ENCODE measurements around the gene GADD45A. TPM values are rescaled to one million over a fixed set of nuclear protein-coding genes. Genes with fewer than 3 reads are reported as not detected.

The GADD45A gene
- total and polyA plus RNA-seq, 7 donors, result 88.8 to 505 (median 197) TPM

DNA sequence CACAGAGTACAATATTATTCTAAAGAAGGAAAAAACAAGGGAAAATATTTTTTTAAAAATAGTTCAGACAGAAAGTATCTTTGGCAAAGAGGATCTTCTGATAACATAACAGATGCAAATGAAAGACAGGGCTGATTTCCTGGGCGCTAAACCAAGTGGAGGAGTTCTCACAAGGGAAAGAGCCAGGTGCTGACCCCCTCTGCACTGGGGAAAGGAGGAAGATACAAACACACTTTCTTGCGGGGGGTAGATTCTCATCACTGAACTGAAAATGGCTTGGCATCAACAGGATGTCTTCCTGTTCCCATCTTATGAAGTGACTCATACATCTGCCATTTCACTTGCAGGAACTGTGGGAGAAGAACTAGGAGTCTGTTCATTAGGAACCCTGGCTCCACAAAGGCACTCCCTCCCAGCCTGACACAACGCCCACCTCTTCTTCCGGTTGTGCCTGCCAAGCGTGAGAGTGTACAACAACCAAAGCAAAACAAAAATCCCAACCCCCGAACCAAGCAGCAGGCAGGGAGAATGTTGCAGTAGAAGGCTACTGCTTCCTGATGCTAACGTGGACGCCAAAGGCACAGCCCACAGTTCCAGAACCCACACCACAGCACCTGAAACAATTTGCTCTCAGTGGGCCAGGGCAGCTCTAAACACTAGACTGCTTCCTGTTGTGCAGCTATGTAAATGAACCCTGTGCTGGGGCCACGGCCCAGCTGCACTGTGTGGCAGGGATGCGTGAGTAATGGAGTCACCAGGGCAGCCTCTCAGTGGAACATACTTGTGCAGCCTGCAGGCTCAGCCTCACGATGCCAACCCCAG is 51.0 kb downstream of the GADD45A start:
- Histone ChIP-seq H3K27ac (peak overlapping the region; percentile 46), H3K36me3 (ENCODE audit: insufficient read depth in 1 of 2, low read depth in 1 of 2) (no peaks in the 10 kb centered on the region), H3K27me3 (ENCODE audit: insufficient read depth in 3 of 3, low read length in 2 of 3) (no peaks in the 10 kb centered on the region), H3K9me3 (no peaks in the 10 kb centered on the region), H3K4me1 (peaks cover 11% of the 10 kb centered on the region), H3K4me3 (peak overlapping the region; percentile 22)
- peak; percentile 74 to 78 for DNase-seq
- 29 to 45% (median 38%) methylated on average over 11 of the region's 11 CpGs for WGBS, 3 donors
- intact Hi-C loops (cut with DNase I), result no loop called here
- peak; percentile 58 to 81 (median 80) for ATAC-seq
- TF ChIP-seq, protein P1, sequence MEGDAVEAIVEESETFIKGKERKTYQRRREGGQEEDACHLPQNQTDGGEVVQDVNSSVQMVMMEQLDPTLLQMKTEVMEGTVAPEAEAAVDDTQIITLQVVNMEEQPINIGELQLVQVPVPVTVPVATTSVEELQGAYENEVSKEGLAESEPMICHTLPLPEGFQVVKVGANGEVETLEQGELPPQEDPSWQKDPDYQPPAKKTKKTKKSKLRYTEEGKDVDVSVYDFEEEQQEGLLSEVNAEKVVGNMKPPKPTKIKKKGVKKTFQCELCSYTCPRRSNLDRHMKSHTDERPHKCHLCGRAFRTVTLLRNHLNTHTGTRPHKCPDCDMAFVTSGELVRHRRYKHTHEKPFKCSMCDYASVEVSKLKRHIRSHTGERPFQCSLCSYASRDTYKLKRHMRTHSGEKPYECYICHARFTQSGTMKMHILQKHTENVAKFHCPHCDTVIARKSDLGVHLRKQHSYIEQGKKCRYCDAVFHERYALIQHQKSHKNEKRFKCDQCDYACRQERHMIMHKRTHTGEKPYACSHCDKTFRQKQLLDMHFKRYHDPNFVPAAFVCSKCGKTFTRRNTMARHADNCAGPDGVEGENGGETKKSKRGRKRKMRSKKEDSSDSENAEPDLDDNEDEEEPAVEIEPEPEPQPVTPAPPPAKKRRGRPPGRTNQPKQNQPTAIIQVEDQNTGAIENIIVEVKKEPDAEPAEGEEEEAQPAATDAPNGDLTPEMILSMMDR (IDR thresholded peaks at IDR 0.05), result no peak

DNA sequence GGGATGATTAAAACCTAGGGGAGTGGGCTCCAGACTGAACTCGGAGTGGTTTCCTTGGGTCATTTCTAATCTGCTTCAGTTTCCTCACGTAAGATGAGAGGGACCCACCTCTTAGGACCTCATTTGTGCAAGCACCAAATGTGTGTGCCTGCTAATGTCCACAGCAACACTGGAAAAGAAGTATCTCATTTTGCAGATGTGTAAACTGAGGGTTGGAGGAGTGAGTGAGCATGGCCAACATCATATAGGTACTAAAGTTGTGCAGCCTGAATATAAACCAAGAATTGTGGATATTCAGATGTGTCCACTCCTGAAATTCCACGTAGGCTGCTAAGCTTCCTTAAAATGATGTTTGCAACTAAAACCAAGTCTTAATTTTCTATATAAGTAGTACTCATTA is 51.7 kb downstream of the GADD45A start:
- H3K4me1 ChIP-seq, result peaks cover 11% of the 10 kb centered on the region
- intact Hi-C loops (cut with DNase I), result no loop called here
- H3K4me3 ChIP-seq, result no peak overlapping the region
- H3K36me3 ChIP-seq (ENCODE audit: insufficient read depth in 1 of 2, low read depth in 1 of 2), result no peaks in the 10 kb centered on the region
- 85 to 90% (median 89%) methylated on average over 3 of the region's 3 CpGs for WGBS, 3 donors
- H3K27me3 ChIP-seq (ENCODE audit: insufficient read depth in 3 of 3, low read length in 2 of 3), result no peaks in the 10 kb centered on the region
- TF ChIP-seq, protein P1 (IDR thresholded peaks at IDR 0.05), result no peak
- H3K27ac ChIP-seq, result peak overlapping the region; percentile 46
- ATAC-seq (no peak), DNase-seq (no peak)
- no peaks in the 10 kb centered on the region for H3K9me3 ChIP-seq

DNA sequence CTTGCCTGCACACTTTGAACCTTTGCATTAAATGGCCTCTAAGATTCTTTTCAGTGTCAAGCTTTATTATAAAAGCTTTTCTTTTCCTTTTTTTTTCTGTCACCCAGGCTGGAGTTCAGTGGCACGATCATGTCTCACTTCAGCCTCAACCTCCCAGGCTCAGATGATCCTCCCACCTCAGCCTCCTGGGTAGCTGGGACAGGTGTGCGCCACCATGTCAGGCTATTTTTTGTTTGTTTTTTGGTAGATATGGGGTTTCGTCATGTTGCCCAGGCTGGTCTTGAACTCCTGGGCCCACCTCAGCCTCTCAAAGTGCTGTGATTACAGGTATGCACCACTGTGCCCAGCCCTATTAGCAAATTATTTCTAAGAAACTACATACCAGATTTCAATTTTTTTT is 52.9 kb downstream of the GADD45A start:
- ATAC-seq (no peak), DNase-seq (no peak)
- H3K9me3 ChIP-seq, result no peaks in the 10 kb centered on the region
- H3K4me1 ChIP-seq, result peaks cover 11% of the 10 kb centered on the region
- H3K27ac ChIP-seq, result no peak overlapping the region
- H3K36me3 ChIP-seq (ENCODE audit: insufficient read depth in 1 of 2, low read depth in 1 of 2), result no peaks in the 10 kb centered on the region
- TF ChIP-seq, protein P1 (IDR thresholded peaks at IDR 0.05), result no peak
- 99 to 100% (median 100%) methylated on average over 3 of the region's 3 CpGs for WGBS, 3 donors
- no peaks in the 10 kb centered on the region for H3K27me3 ChIP-seq (ENCODE audit: insufficient read depth in 3 of 3, low read length in 2 of 3)
- H3K4me3 ChIP-seq, result no peak overlapping the region
- intact Hi-C loops (cut with DNase I), result no loop called here

Other genes starting within 250 kb of the GADD45A start
- gene GNG12, start 148.3 kb downstream of the GADD45A start, total RNA-seq, result 10 to 100 TPM; 18.6 to 25.1 (median 20.3) TPM
- 10 to 100 TPM in 1 of 3 donors, 1 to 10 TPM in 2; 8.9 to 15.2 (median 9.0) TPM for gene GNG12, start 148.3 kb downstream of the GADD45A start, polyA plus RNA-seq